Mucosa of descending colon (tissue), 3 donors: ENCODE measurements around the gene MCHR1. TPM values are rescaled to one million over a fixed set of nuclear protein-coding genes. Genes with fewer than 3 reads are reported as not detected.

ENCODE experiments used
- ATAC-seq: fragments of 200-7000 bp; cut with Tn5 transposase; one replicate; pipeline ENCODE4 v1.9.1; 2020; ENCODE audit warnings: mild to moderate bottlenecking, moderate library complexity
- DNase-seq, 3 donors: peaks; one replicate each; pipeline ENCODE4 v3.0.0-alpha.2; 2020
- H3K36me3 ChIP-seq: fragments of 200-600 bp; one replicate; pipeline ENCODE4 v1.8.0; 2021; ENCODE audit warnings: low read depth, mild to moderate bottlenecking
- H3K4me1 ChIP-seq: fragments of 200-600 bp; one replicate; pipeline ENCODE4 v1.8.0; 2021; ENCODE audit warnings: low read depth, mild to moderate bottlenecking
- H3K4me3 ChIP-seq: fragments of 200-600 bp; one replicate; pipeline ENCODE4 v1.8.0; 2021; ENCODE audit warnings: mild to moderate bottlenecking
- H3K9me3 ChIP-seq: fragments of 200-600 bp; one replicate; pipeline ENCODE4 v1.8.0; 2021; ENCODE audit warnings: mild to moderate bottlenecking
- intact Hi-C, 2 donors: fragments of 100-400 bp; cut with DNase I in 1 of 2; cut with micrococcal nuclease in 1 of 2; formaldehyde crosslinking; loops; one replicate each; pipeline versions ENCODE4 v1.11.0 to v1.11.1; 2022; cut with DNase I, micrococcal nuclease
- total RNA-seq, 3 donors: library from RNA; stranded (reverse); fragmentation: NEBNext Ultra II Directional in 2 of 3; extraction: Animal tissue kit (Norgen Biotek cat#: 25700) in 2 of 3; gene quantifications; one replicate each; pipeline versions ENCODE4 v1.2.1 to v1.2.4, GENCODE V29; 2021 to 2023
- TF ChIP-seq, protein P1 (sequence below): fragments of 200-600 bp; IDR thresholded peaks from one replicate; pipeline ENCODE4 v1.8.0; 2022; ENCODE audit warnings: antibody characterized with exemption, mild to moderate bottlenecking
- donor health status: DM: no; HTN: no; CAD: no; lungs with moderate emphysema.
- donor health status: DM: no; HTN: no; CAD: no.
- donor health status: DM: no; HTN: yes; CAD: no.

Gene MCHR1
- total RNA-seq, 3 donors from 2014 or later: 0.41 TPM; not detected in 2

DNA sequence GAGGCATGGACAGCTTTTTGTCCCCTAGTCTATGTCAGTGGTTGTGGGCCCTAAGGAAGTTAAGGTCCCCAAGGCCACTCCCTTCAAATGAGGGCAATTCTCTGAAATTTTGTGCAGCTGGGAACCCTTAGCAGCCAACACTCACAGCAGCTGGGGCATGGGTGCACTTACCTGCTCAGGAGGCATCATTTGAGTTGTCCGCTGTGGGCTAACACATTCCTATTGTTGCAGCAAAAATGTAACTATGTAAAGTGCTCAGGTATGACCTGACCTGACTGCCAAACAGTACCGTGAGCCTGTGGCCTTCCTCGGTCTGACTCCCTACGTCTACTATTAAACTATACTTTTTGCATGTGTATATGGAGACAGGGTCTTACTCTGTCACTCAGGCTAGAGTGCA, 37.0 kb upstream of the MCHR1 start:
- H3K9me3 ChIP-seq: no peaks in the 10 kb centered on the region
- TF ChIP-seq, protein P1, sequence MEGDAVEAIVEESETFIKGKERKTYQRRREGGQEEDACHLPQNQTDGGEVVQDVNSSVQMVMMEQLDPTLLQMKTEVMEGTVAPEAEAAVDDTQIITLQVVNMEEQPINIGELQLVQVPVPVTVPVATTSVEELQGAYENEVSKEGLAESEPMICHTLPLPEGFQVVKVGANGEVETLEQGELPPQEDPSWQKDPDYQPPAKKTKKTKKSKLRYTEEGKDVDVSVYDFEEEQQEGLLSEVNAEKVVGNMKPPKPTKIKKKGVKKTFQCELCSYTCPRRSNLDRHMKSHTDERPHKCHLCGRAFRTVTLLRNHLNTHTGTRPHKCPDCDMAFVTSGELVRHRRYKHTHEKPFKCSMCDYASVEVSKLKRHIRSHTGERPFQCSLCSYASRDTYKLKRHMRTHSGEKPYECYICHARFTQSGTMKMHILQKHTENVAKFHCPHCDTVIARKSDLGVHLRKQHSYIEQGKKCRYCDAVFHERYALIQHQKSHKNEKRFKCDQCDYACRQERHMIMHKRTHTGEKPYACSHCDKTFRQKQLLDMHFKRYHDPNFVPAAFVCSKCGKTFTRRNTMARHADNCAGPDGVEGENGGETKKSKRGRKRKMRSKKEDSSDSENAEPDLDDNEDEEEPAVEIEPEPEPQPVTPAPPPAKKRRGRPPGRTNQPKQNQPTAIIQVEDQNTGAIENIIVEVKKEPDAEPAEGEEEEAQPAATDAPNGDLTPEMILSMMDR: no peak
- no peak for DNase-seq
- no peaks in the 10 kb centered on the region for H3K36me3 ChIP-seq
- no peak for ATAC-seq
- intact Hi-C loops: no loop called here
- no peak overlapping the region for H3K4me3 ChIP-seq
- peaks cover 10% of the 10 kb centered on the region for H3K4me1 ChIP-seq

DNA sequence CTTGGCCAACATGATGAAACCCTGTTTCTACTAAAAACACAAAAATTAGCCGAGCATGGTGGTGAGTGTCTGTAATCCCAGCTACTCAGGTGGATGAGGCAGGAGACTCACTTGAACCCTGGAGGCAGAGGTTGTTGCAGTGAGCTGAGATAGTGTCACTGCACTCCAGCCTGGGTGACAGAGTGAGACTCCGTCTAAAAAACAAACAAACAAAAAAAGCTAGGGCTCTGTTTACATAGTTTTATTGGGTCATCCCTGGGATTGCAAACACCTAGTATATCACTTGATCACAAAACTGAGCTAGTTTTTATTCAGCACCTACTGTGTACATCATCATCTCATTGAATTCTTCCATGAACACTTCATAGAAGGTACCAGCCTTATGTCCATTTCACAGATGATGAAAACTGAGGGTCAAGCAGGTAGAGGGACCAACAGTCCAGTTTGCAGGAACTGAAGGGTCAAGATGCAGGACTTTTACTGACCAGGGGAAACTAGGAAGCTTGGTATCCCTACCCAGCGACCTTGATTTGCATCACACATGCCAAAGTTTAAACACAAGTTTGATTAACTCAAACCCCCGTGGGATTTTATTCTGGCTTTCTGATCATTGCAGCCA, 33.6 kb upstream of the MCHR1 start:
- DNase-seq: no peak
- no peaks in the 10 kb centered on the region for H3K9me3 ChIP-seq
- ATAC-seq: no peak
- H3K4me1 ChIP-seq: peaks cover 18% of the 10 kb centered on the region
- no peaks in the 10 kb centered on the region for H3K36me3 ChIP-seq
- TF ChIP-seq, protein P1: no peak
- intact Hi-C loops: loop anchor here (2.0 to 5.0 kb wide), 2 partner anchors 208 to 209 kb away; no protein-coding TSS in a partner anchor
- H3K4me3 ChIP-seq: no peak overlapping the region

DNA sequence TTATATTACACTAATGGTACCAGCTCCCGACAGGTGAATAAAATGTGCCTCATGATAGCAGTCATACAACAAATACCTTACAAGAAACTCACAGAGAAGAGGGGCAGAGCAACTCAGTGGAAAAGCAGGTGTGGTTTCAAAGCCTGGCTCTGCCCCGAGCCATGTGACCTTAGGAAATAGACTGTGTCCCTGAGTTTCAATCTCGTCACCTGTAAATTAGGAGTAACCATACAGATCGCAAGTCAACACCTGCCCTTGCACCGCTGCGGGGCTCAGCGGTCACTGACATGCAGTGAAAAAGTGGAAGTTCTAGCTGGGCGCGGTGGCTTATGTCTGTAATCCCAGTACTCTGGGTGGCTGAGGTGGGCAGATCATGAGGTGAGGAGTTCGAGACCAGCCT, 30.9 kb upstream of the MCHR1 start:
- TF ChIP-seq, protein P1: no peak
- Histone ChIP-seq H3K9me3 (no peaks in the 10 kb centered on the region), H3K4me1 (peaks cover 25% of the 10 kb centered on the region), H3K36me3 (no peaks in the 10 kb centered on the region), H3K4me3 (no peak overlapping the region)
- peak in 2 of 3 donors; percentile 24 to 40 for DNase-seq
- intact Hi-C loops: loop anchor here in 1 of 2 donors (5.0 kb wide), 1 partner anchor 211 kb away; no protein-coding TSS in a partner anchor
- no peak for ATAC-seq

DNA sequence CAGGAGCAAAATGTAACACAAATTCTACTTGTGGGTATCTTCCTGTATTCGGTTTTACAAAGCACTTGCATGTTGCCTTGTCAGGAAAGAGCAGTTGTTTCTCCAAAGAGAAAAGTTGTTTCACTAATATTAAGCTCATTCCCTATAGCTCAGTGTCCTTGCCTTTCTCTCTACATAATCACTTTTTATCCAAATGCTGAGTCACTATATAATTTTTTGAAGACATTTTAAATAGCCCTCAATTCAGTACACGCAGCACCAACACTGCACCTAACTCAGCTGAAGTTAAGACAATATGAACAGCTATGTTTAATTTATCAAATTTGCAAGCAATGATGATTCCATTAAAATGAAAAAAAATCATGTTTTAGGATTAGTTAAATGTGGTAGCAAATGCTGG, 28.2 kb upstream of the MCHR1 start:
- TF ChIP-seq, protein P1: no peak
- ATAC-seq: no peak
- no peak overlapping the region for H3K4me3 ChIP-seq
- no peaks in the 10 kb centered on the region for H3K36me3 ChIP-seq
- intact Hi-C loops: no loop called here
- H3K9me3 ChIP-seq: no peaks in the 10 kb centered on the region
- peaks cover 18% of the 10 kb centered on the region for H3K4me1 ChIP-seq
- DNase-seq: no peak

DNA sequence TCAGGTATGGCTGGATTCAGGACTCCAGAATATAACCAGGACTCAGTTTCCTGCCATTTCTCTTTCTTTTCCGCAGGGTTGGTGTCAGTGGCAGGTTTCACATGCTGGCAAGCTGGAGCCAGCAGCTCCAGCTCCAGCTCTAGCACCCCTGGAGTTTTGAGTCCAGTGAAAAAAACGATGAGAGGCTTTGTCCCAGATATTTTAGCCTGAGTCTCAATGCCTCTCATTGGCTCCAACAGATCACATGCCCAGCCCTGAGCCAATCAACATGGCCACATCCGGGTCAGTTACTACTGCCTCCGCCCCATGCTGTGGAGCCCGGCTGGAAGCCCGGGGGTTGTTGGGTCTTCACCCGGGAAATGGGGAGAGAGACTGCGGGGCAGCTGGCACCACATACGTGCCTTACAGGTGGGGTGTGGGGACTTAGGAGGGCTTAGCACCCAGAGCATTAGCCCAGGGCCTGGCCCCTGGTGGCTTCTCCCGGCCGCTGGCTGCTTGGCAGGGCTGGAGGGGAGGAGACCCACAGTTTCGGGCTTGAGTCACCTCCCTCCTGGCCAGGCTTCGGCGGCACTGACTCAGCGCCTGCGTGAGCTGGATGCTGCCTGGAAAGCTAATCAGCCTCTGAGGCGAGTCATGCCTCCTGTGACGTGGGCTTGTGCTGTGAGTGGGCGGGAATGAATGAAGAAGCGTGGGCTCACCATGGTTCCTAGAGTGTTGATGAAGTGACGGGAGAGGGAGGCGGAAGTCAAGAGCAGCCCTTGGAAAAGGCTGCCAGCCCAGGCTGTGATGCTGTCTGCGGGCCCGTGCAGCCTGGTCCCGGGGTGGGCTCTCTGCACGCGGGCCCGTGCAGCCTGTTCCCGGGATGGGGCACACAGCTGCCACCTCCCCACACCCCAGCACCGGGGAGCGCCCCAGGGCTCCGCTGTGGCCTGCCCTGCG, 27.5 kb upstream of the MCHR1 start:
- TF ChIP-seq, protein P1: no peak
- no peaks in the 10 kb centered on the region for H3K9me3 ChIP-seq
- no peaks in the 10 kb centered on the region for H3K36me3 ChIP-seq
- H3K4me1 ChIP-seq: peaks cover 18% of the 10 kb centered on the region
- intact Hi-C loops: no loop called here
- no peak overlapping the region for H3K4me3 ChIP-seq
- DNase-seq (peak; percentile 79 to 92 (median 85)), ATAC-seq (peak; percentile 90)
